ENCODE results near the gene KRT15. TPM values are rescaled to one million over a fixed set of nuclear protein-coding genes. Genes with fewer than 3 reads are reported as not detected.

KRT15 gene
- total RNA-seq, 4 donors from 2014 or later = 0.42 to 4.2 (median 0.78) TPM; not detected in 1

- H3K9me3 ChIP-seq = no peaks in the 10 kb centered on the region
- TF ChIP-seq, protein P1, sequence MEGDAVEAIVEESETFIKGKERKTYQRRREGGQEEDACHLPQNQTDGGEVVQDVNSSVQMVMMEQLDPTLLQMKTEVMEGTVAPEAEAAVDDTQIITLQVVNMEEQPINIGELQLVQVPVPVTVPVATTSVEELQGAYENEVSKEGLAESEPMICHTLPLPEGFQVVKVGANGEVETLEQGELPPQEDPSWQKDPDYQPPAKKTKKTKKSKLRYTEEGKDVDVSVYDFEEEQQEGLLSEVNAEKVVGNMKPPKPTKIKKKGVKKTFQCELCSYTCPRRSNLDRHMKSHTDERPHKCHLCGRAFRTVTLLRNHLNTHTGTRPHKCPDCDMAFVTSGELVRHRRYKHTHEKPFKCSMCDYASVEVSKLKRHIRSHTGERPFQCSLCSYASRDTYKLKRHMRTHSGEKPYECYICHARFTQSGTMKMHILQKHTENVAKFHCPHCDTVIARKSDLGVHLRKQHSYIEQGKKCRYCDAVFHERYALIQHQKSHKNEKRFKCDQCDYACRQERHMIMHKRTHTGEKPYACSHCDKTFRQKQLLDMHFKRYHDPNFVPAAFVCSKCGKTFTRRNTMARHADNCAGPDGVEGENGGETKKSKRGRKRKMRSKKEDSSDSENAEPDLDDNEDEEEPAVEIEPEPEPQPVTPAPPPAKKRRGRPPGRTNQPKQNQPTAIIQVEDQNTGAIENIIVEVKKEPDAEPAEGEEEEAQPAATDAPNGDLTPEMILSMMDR (IDR thresholded peaks at IDR 0.05) = no peak
- H3K4me3 ChIP-seq = no peak overlapping the region
- no peaks in the 10 kb centered on the region for H3K36me3 ChIP-seq
- no peaks in the 10 kb centered on the region for H3K4me1 ChIP-seq
- no peaks in the 10 kb centered on the region for H3K27me3 ChIP-seq
- DNase-seq (ENCODE audit: low spot score in 2 of 2) = no peak
- 62 to 68% methylated on average over 8 of the region's 8 CpGs for WGBS, 2 donors
- no peak overlapping the region for H3K27ac ChIP-seq
Measured at GRCh38 chr17:41504246-41504977, 14.3 kb downstream of the KRT15 start.

- 77 to 80% methylated on average over 9 of the region's 9 CpGs for WGBS, 2 donors
- Histone ChIP-seq H3K27me3 (no peaks in the 10 kb centered on the region), H3K4me1 (peaks cover 0 to 8% (median 0%) of the 10 kb centered on the region in 4 donors), H3K36me3 (no peaks in the 10 kb centered on the region), H3K9me3 (no peaks in the 10 kb centered on the region), H3K4me3 (no peak overlapping the region), H3K27ac (no peak overlapping the region)
- TF ChIP-seq, protein P1 (IDR thresholded peaks at IDR 0.05) = no peak
- no peak for TF ChIP-seq POLR2A (IDR thresholded peaks at IDR 0.05)
- TF ChIP-seq EP300 (IDR thresholded peaks at IDR 0.05) = no peak
- no peak for DNase-seq (ENCODE audit: low spot score in 2 of 2)
Measured at GRCh38 chr17:41503202-41503601, 15.5 kb downstream of the KRT15 start.

- TF ChIP-seq POLR2A (IDR thresholded peaks at IDR 0.05) (no peak), EP300 (IDR thresholded peaks at IDR 0.05) (no peak)
- TF ChIP-seq, protein P1 (IDR thresholded peaks at IDR 0.05) = no peak
- WGBS, 2 donors = 75 to 76% methylated on average over 15 of the region's 15 CpGs
- Histone ChIP-seq H3K27me3 (no peaks in the 10 kb centered on the region), H3K9me3 (no peaks in the 10 kb centered on the region), H3K27ac (no peak overlapping the region), H3K4me1 (peaks cover 0 to 13% (median 0%) of the 10 kb centered on the region in 4 donors), H3K36me3 (no peaks in the 10 kb centered on the region), H3K4me3 (no peak overlapping the region)
- no peak for DNase-seq (ENCODE audit: low spot score in 2 of 2)
Measured at GRCh38 chr17:41500131-41500911, 18.4 kb downstream of the KRT15 start.

GRCh38 chr17:41499714-41500113 lies 19.0 kb downstream of the KRT15 start:
- Histone ChIP-seq H3K27ac (no peak overlapping the region), H3K9me3 (no peaks in the 10 kb centered on the region), H3K4me3 (no peak overlapping the region), H3K36me3 (no peaks in the 10 kb centered on the region), H3K27me3 (no peaks in the 10 kb centered on the region), H3K4me1 (peaks cover 0 to 13% (median 0%) of the 10 kb centered on the region in 4 donors)
- TF ChIP-seq, protein P1 (IDR thresholded peaks at IDR 0.05) = no peak
- TF ChIP-seq EP300 (IDR thresholded peaks at IDR 0.05) = no peak
- no peak for TF ChIP-seq POLR2A (IDR thresholded peaks at IDR 0.05)
- DNase-seq (ENCODE audit: low spot score in 2 of 2) = no peak
- WGBS, 2 donors = 82 to 83% methylated on average over 5 of the region's 5 CpGs

DNA sequence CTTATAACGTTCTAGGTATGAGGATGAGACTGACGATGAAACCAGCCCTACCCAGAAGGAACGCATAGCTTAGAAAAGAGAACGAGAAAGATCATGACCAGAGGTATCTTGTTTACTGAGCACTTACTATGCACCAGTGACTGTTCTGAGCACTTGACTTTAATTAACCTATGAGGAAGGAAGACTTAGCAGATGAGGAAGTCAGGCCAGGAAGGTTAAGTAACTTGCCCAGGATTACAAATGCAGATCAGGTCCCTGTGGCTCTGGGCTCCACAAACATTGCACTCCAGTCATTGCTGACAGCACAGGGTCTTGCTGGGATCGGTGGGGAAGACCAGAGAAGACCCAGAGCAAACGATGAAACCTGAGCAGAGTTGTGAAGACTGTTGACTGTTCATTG lies 20.4 kb downstream of the KRT15 start:
- Histone ChIP-seq H3K9me3 (no peaks in the 10 kb centered on the region), H3K27ac (no peak overlapping the region), H3K27me3 (no peaks in the 10 kb centered on the region), H3K4me1 (peaks cover 0 to 18% (median 2%) of the 10 kb centered on the region in 4 donors), H3K36me3 (no peaks in the 10 kb centered on the region), H3K4me3 (no peak overlapping the region)
- 66 to 69% methylated on average over 6 of the region's 6 CpGs for WGBS, 2 donors
- TF ChIP-seq, protein P1 (IDR thresholded peaks at IDR 0.05) = no peak
- TF ChIP-seq POLR2A (IDR thresholded peaks at IDR 0.05) (no peak), EP300 (IDR thresholded peaks at IDR 0.05) (no peak)
- no peak for DNase-seq (ENCODE audit: low spot score in 2 of 2)

All from tibial nerve (tissue), 4 donors.